Measurements from ENCODE around the gene TFF2.

Gene TFF2

GRCh38 chr21:42314616-42315295 is 36.0 kb downstream of the TFF2 start (continued):
- TF ChIP-seq PRDM10 (tag by site-specific recombination; IDR thresholded peaks at IDR 0.05) (no peak), ZBTB1 (tag by site-specific recombination; IDR thresholded peaks at IDR 0.05) (no peak), ZNF837 (tag by site-specific recombination; IDR thresholded peaks at IDR 0.05) (no peak), ZBTB20 (tag by site-specific recombination; IDR thresholded peaks at IDR 0.05) (no peak), YY1 (tag by site-specific recombination; IDR thresholded peaks at IDR 0.05) (no peak), ZNF624 (tag by site-specific recombination; IDR thresholded peaks at IDR 0.05) (no peak)

DNA sequence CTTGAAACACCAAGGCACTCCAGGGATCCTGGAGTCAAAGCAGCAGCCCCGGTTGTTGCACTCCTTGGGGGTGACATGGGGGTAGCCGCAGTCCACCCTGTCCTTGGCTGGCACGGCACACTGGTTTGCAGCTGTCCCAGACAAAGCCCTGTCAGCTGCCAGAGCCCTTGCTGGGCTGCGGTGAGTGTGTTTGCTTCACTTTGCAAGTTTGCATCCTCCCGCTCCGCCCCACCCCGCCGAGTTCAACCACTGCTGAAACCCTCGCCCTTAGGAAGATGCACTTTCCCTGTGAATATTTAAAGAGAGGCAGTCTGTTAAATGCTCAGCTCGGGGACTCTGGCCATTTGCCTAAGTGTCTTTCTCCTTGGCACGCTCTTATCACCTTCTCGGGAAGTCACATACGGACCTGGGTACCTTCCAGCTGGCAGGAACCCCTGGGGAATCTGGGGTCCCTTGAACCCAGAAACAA is 37.3 kb downstream of the TFF2 start:
- Histone ChIP-seq H3K4me3 (ENCODE audit: low read depth, low read length) (no peak overlapping the region), H3K36me3 (ENCODE audit: control insufficient read depth in 2 of 2, insufficient read depth in 1 of 2, low read length in 2 of 2) (no peaks in the 10 kb centered on the region), H3K9me3 (ENCODE audit: control insufficient read depth, insufficient read depth, low read depth, low read length) (no peaks in the 10 kb centered on the region), H3K27ac (ENCODE audit: extremely low read depth, low read depth, low read length) (no peak overlapping the region), H3K4me1 (ENCODE audit: control insufficient read depth, insufficient read depth, low read length) (no peaks in the 10 kb centered on the region)
- TF ChIP-seq ZNF266 (tag by site-specific recombination; IDR thresholded peaks at IDR 0.05; ENCODE audit: low read depth) = no peak
- peak; percentile 39; the same call in 1 of the 2 replicates for TF ChIP-seq ZIC2 (tag by site-specific recombination; IDR thresholded peaks at IDR 0.05)
- no peak for TF ChIP-seq ATF2 (tag by site-specific recombination; IDR thresholded peaks at IDR 0.05; ENCODE audit: low read depth)
- no peak for TF ChIP-seq ZNF223 (tag by site-specific recombination; IDR thresholded peaks at IDR 0.05)
- ChIA-PET CTCF (interaction anchor here (1.7 kb wide), 1 partner anchor 24 kb away, joined by 5 read pairs; no protein-coding TSS in a partner anchor), POLR2A (no interaction called here)

- H3K4me1 ChIP-seq (ENCODE audit: control insufficient read depth, insufficient read depth, low read length) = no peaks in the 10 kb centered on the region
- CTCF ChIA-PET = interaction anchor here (1.0 kb wide), 1 partner anchor 26 kb away, joined by 3 read pairs; no protein-coding TSS in a partner anchor
- no peak overlapping the region for H3K27ac ChIP-seq (ENCODE audit: extremely low read depth, low read depth, low read length)
- no peaks in the 10 kb centered on the region for H3K36me3 ChIP-seq (ENCODE audit: control insufficient read depth in 2 of 2, insufficient read depth in 1 of 2, low read length in 2 of 2)
- H3K9me3 ChIP-seq (ENCODE audit: control insufficient read depth, insufficient read depth, low read depth, low read length) = no peaks in the 10 kb centered on the region
- no peak overlapping the region for H3K4me3 ChIP-seq (ENCODE audit: low read depth, low read length)
- POLR2A ChIA-PET = no interaction called here
- peak; percentile 42; the same call in 1 of the 2 replicates for TF ChIP-seq GLIS1 (tag by site-specific recombination; IDR thresholded peaks at IDR 0.05)
- no peak for TF ChIP-seq ZNF202 (tag by site-specific recombination; IDR thresholded peaks at IDR 0.05; ENCODE audit: borderline replicate concordance)
- TF ChIP-seq GLIS2 (tag by site-specific recombination; IDR thresholded peaks at IDR 0.05) = 0 out of 2 replicates have a peak, but pooled peaks have one; percentile 39
- TF ChIP-seq, protein P1, sequence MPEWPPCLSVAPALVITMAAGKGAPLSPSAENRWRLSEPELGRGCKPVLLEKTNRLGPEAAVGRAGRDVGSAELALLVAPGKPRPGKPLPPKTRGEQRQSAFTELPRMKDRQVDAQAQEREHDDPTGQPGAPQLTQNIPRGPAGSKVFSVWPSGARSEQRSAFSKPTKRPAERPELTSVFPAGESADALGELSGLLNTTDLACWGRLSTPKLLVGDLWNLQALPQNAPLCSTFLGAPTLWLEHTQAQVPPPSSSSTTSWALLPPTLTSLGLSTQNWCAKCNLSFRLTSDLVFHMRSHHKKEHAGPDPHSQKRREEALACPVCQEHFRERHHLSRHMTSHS (tag by site-specific recombination; IDR thresholded peaks at IDR 0.05) = no peak
- no peak for TF ChIP-seq ZNF311 (tag by site-specific recombination; IDR thresholded peaks at IDR 0.05; ENCODE audit: borderline replicate concordance)
- no peak for TF ChIP-seq ZNF239 (tag by site-specific recombination; IDR thresholded peaks at IDR 0.05)
These were observed 38.1 kb downstream of the TFF2 start for GRCh38 chr21:42312626-42313104.

All from HEK293 (cell line).